Endothelial cell of umbilical vein (primary cell): Measurements from ENCODE around the gene CELSR3.

ENCODE experiments used
- CTCF ChIP-seq, 2 donors: IDR thresholded peaks; 1 replicate in 1 of 2; 2 replicates in 1 of 2; pipeline ENCODE4 v1.5.1; 2011; ENCODE audit warnings: low read length in 2 of 2, mild to moderate bottlenecking in 2 of 2, moderate library complexity in 2 of 2, control low read depth in 1 of 2, inconsistent platforms in 1 of 2, low read depth in 1 of 2; ENCODE audit not compliant: insufficient read depth in 1 of 2; ENCODE audit errors: extremely low read depth in 1 of 2
- EZH2 ChIP-seq: IDR thresholded peaks from 2 replicates; pipeline ENCODE4 v1.6.1; 2012; ENCODE audit warnings: borderline replicate concordance, low read depth, mild to moderate bottlenecking, moderate library complexity, low read length, inconsistent platforms; ENCODE audit not compliant: severe bottlenecking
- MAX ChIP-seq: IDR thresholded peaks from 2 replicates; pipeline ENCODE4 v1.6.1; 2011; ENCODE audit not compliant: insufficient read depth, insufficient read length
- MYC ChIP-seq: IDR thresholded peaks from one replicate; pipeline ENCODE4 v1.6.1; 2011; ENCODE audit warnings: mild to moderate bottlenecking, low read depth, low read length
- POLR2A ChIP-seq: IDR thresholded peaks from 2 replicates; pipeline ENCODE4 v1.6.1; 2012; ENCODE audit warnings: low read depth, mild to moderate bottlenecking, control low read depth, low read length
- POLR2AphosphoS5 ChIP-seq: IDR thresholded peaks from 2 replicates; pipeline ENCODE4 v1.6.1; 2012; ENCODE audit warnings: low read depth, mild to moderate bottlenecking, control low read depth, low read length, moderate library complexity; ENCODE audit not compliant: insufficient read depth

- no peak for TF ChIP-seq POLR2AphosphoS5
- TF ChIP-seq POLR2A, result no peak
- TF ChIP-seq CTCF (IDR thresholded peaks at IDR 0.05; ENCODE audit: extremely low read depth in 1 of 2, insufficient read depth in 1 of 2, low read depth in 1 of 2, low read length in 2 of 2), result no peak
- TF ChIP-seq EZH2, result no peak
- TF ChIP-seq MAX, result no peak
- no peak for TF ChIP-seq MYC
These were observed 35.3 kb upstream of the CELSR3 start for GRCh38 chr3:48697952-48698351.
